NCI-H2171 treated with DMSO at 0.1 percent for 48 hours (cell line): ENCODE results near the gene PRPF40B.
"Not testable (repeated sequence)": the region's sequence is repeated elsewhere in the genome, so short reads cannot be mapped to it uniquely, and the experiment has no call there.

Experiments
- DNase-seq: peaks from one replicate; lab custom pipeline; 2025; lab: John Stamatoyannopoulos, UW

The PRPF40B gene

GRCh38 chr12:49609059-49609874 is 14.1 kb upstream of the PRPF40B start:
- no peak for DNase-seq

GRCh38 chr12:49609875-49610154 is 13.5 kb upstream of the PRPF40B start:
- DNase-seq = no peak

GRCh38 chr12:49610785-49611184 is 12.6 kb upstream of the PRPF40B start:
- not testable (repeated sequence) for DNase-seq

- no peak for DNase-seq
Measured at GRCh38 chr12:49612210-49612609, 11.2 kb upstream of the PRPF40B start.

GRCh38 chr12:49615725-49616124 is 7.6 kb upstream of the PRPF40B start:
- DNase-seq = no peak

GRCh38 chr12:49616533-49617219 is 6.7 kb upstream of the PRPF40B start:
- no peak for DNase-seq

GRCh38 chr12:49618576-49618975 is 4.8 kb upstream of the PRPF40B start:
- DNase-seq = no peak

- DNase-seq = peak; percentile 21
Measured at GRCh38 chr12:49619286-49619685, 4.1 kb upstream of the PRPF40B start.

- DNase-seq = no peak
Measured at GRCh38 chr12:49621651-49622500, 1.5 kb upstream of the PRPF40B start.

- peak; percentile 60 for DNase-seq
Measured at GRCh38 chr12:49622501-49623141, 740 bp upstream of the PRPF40B start.

GRCh38 chr12:49624921-49625577 is 1.7 kb downstream of the PRPF40B start:
- no peak for DNase-seq

- no peak for DNase-seq
Measured at GRCh38 chr12:49626169-49626835, 2.9 kb downstream of the PRPF40B start.

GRCh38 chr12:49626836-49627235 is 3.5 kb downstream of the PRPF40B start:
- DNase-seq = no peak

GRCh38 chr12:49627752-49628360 is 4.5 kb downstream of the PRPF40B start:
- DNase-seq = no peak

- DNase-seq = no peak
Measured at GRCh38 chr12:49631336-49631907, 8.1 kb downstream of the PRPF40B start.

GRCh38 chr12:49632401-49632800 is 9.0 kb downstream of the PRPF40B start:
- no peak for DNase-seq

- DNase-seq = no peak
Measured at GRCh38 chr12:49632986-49633702, 9.8 kb downstream of the PRPF40B start.

GRCh38 chr12:49633703-49634345 is 10.5 kb downstream of the PRPF40B start:
- no peak for DNase-seq

GRCh38 chr12:49635036-49635435 is 11.7 kb downstream of the PRPF40B start:
- DNase-seq = no peak
